BE2C (cell line): ENCODE data around the gene AVPI1.

ENCODE experiments used
- DNase-seq: peaks from one replicate; pipeline ENCODE4 v3.0.0-alpha.2; 2020
- H3K27me3 ChIP-seq: fragments of 250-450 bp; sonication (Bioruptor Pico); 2 replicates; pipeline ENCODE4 v1.5.1; 2020; ENCODE audit warnings: mild to moderate bottlenecking
- H3K36me3 ChIP-seq: fragments of 250-450 bp; sonication (Bioruptor Pico); 2 replicates; pipeline ENCODE4 v1.5.1; 2020; ENCODE audit warnings: mild to moderate bottlenecking
- H3K4me1 ChIP-seq: fragments of 250-450 bp; sonication (Bioruptor Pico); 2 replicates; pipeline ENCODE4 v1.5.1; 2020
- H3K4me3 ChIP-seq: 2 replicates; pipeline ENCODE4 v1.5.1; 2011; ENCODE audit warnings: low read depth, low read length
- H3K9me3 ChIP-seq: fragments of 250-450 bp; sonication (Bioruptor Pico); 2 replicates; pipeline ENCODE4 v1.5.1; 2020
- CTCF ChIP-seq: IDR thresholded peaks from 2 replicates; pipeline ENCODE4 v1.5.1; 2012; ENCODE audit warnings: mild to moderate bottlenecking, low read depth, low read length

The AVPI1 gene

GRCh38 chr10:97708976-97709946 is 22.2 kb upstream of the AVPI1 start:
- Histone ChIP-seq H3K4me3 (no peak overlapping the region), H3K36me3 (no peaks in the 10 kb centered on the region), H3K4me1 (peaks cover 4% of the 10 kb centered on the region; the same call in 1 of the 2 replicates), H3K27me3 (no peaks in the 10 kb centered on the region), H3K9me3 (no peaks in the 10 kb centered on the region)
- DNase-seq: peak; percentile 61
- TF ChIP-seq CTCF: peak; percentile 67

- no peak for DNase-seq
- no peak for TF ChIP-seq CTCF
- Histone ChIP-seq H3K36me3 (no peaks in the 10 kb centered on the region), H3K9me3 (no peaks in the 10 kb centered on the region), H3K4me1 (peaks cover 4% of the 10 kb centered on the region; the same call in 1 of the 2 replicates), H3K27me3 (no peaks in the 10 kb centered on the region), H3K4me3 (no peak overlapping the region)
Observed at GRCh38 chr10:97708167-97708566, 21.1 kb upstream of the AVPI1 start.

- no peaks in the 10 kb centered on the region for H3K27me3 ChIP-seq
- no peak for TF ChIP-seq CTCF
- H3K9me3 ChIP-seq: no peaks in the 10 kb centered on the region
- no peaks in the 10 kb centered on the region for H3K36me3 ChIP-seq
- no peaks in the 10 kb centered on the region for H3K4me1 ChIP-seq
- no peak for DNase-seq
- no peak overlapping the region for H3K4me3 ChIP-seq
Observed at GRCh38 chr10:97707134-97707861, 20.3 kb upstream of the AVPI1 start.

- Histone ChIP-seq H3K36me3 (no peaks in the 10 kb centered on the region), H3K27me3 (no peaks in the 10 kb centered on the region), H3K9me3 (no peaks in the 10 kb centered on the region), H3K4me1 (0 out of 2 replicates have a peak, but pooled peaks cover 2% of the 10 kb centered on the region), H3K4me3 (no peak overlapping the region)
- no peak for DNase-seq
- no peak for TF ChIP-seq CTCF
Observed at GRCh38 chr10:97705006-97705670, 18.1 kb upstream of the AVPI1 start.

GRCh38 chr10:97704341-97704740 is 17.3 kb upstream of the AVPI1 start:
- H3K9me3 ChIP-seq: no peaks in the 10 kb centered on the region
- DNase-seq: no peak
- no peak overlapping the region for H3K4me3 ChIP-seq
- no peak for TF ChIP-seq CTCF
- H3K36me3 ChIP-seq: no peaks in the 10 kb centered on the region
- no peaks in the 10 kb centered on the region for H3K27me3 ChIP-seq
- H3K4me1 ChIP-seq: 0 out of 2 replicates have a peak, but pooled peaks cover 2% of the 10 kb centered on the region
